ENCODE results near the gene MAN1A1.
"Not testable (repeated sequence)": the region's sequence is repeated elsewhere in the genome, so short reads cannot be mapped to it uniquely, and the experiment has no call there.

MAN1A1 gene

GRCh38 chr6:119297049-119297448, 52.5 kb downstream of the MAN1A1 start:
- DNase-seq, result no peak

GRCh38 chr6:119296036-119297035, 53.2 kb downstream of the MAN1A1 start:
- DNase-seq, result no peak

- no peak for DNase-seq
Observed at GRCh38 chr6:119294984-119295383, 54.6 kb downstream of the MAN1A1 start.

GRCh38 chr6:119291060-119291459, 58.5 kb downstream of the MAN1A1 start:
- DNase-seq, result not testable (repeated sequence)

- no peak for DNase-seq
Observed at GRCh38 chr6:119290306-119290705, 59.3 kb downstream of the MAN1A1 start.

GRCh38 chr6:119289651-119290050, 59.9 kb downstream of the MAN1A1 start:
- no peak for DNase-seq

- DNase-seq, result no peak
Observed at GRCh38 chr6:119285908-119286625, 63.5 kb downstream of the MAN1A1 start.

- DNase-seq, result peak; percentile 6
Observed at GRCh38 chr6:119284861-119285521, 64.6 kb downstream of the MAN1A1 start.

GRCh38 chr6:119283979-119284545, 65.5 kb downstream of the MAN1A1 start:
- no peak for DNase-seq

GRCh38 chr6:119283214-119283613, 66.3 kb downstream of the MAN1A1 start:
- DNase-seq, result no peak

- no peak for DNase-seq
Observed at GRCh38 chr6:119280668-119281067, 68.9 kb downstream of the MAN1A1 start.

GRCh38 chr6:119280080-119280479, 69.5 kb downstream of the MAN1A1 start:
- no peak for DNase-seq

- DNase-seq, result no peak
Observed at GRCh38 chr6:119278625-119279024, 70.9 kb downstream of the MAN1A1 start.

- no peak for DNase-seq
Observed at GRCh38 chr6:119277052-119277451, 72.5 kb downstream of the MAN1A1 start.

- DNase-seq, result no peak
Observed at GRCh38 chr6:119276211-119276610, 73.3 kb downstream of the MAN1A1 start.

GRCh38 chr6:119274197-119274595, 75.4 kb downstream of the MAN1A1 start:
- DNase-seq, result no peak

- peak; percentile 38 for DNase-seq
Observed at GRCh38 chr6:119273272-119274196, 76.0 kb downstream of the MAN1A1 start.

- no peak for DNase-seq
Observed at GRCh38 chr6:119270545-119270944, 79.0 kb downstream of the MAN1A1 start.

- DNase-seq, result no peak
Observed at GRCh38 chr6:119269266-119270103, 80.1 kb downstream of the MAN1A1 start.

- DNase-seq, result no peak
Observed at GRCh38 chr6:119267126-119267905, 82.2 kb downstream of the MAN1A1 start.
